ENCODE data around the gene FKBP1A.

GRCh38 chr20:1422753-1423152 lies 29.9 kb upstream of the FKBP1A start:
- no peak for TF ChIP-seq POLR2A (IDR thresholded peaks at IDR 0.05)
- TF ChIP-seq CTCF (IDR thresholded peaks at IDR 0.05): no peak
- no peak for TF ChIP-seq POLR2AphosphoS5 (IDR thresholded peaks at IDR 0.05)

All from stomach (tissue), 4 donors.